ENCODE results near the gene STRA6.
A peak's percentile ranks its signal among the peaks of the same experiment; 100 is the strongest.

GRCh38 chr15:74129586-74130154, 72.9 kb downstream of the STRA6 start:
- TF ChIP-seq CTCF (IDR thresholded peaks at IDR 0.05) (no peak), EZH2 (IDR thresholded peaks at IDR 0.05; ENCODE audit: borderline replicate concordance, insufficient read depth, low read depth, low read length, poor library complexity, severe bottlenecking) (peak; percentile 88)
